SIG-M5 (cell line): ENCODE results near the gene ZNF213.

Source experiments
- DNase-seq: peaks from one replicate; lab custom pipeline; 2025; lab: John Stamatoyannopoulos, UW

ZNF213 gene

GRCh38 chr16:3101018-3101840 lies 33.6 kb upstream of the ZNF213 start:
- DNase-seq: no peak

- DNase-seq: no peak
These were observed 32.9 kb upstream of the ZNF213 start for GRCh38 chr16:3101841-3102470.

GRCh38 chr16:3106205-3106928 lies 28.5 kb upstream of the ZNF213 start:
- DNase-seq: no peak

- DNase-seq: no peak
These were observed 22.6 kb upstream of the ZNF213 start, which contains the start of gene ZNF205 for GRCh38 chr16:3112058-3112880. Gene ZNF205, plus strand, starts transcription at chr16:3112586. Its CDS starts 845 bp downstream, at chr16:3113431.

GRCh38 chr16:3112881-3113574 lies 21.8 kb upstream of the ZNF213 start:
- no peak for DNase-seq

GRCh38 chr16:3113765-3114479 lies 20.9 kb upstream of the ZNF213 start:
- DNase-seq: no peak

- no peak for DNase-seq
These were observed 19.8 kb upstream of the ZNF213 start for GRCh38 chr16:3115003-3115402.

- DNase-seq: no peak
These were observed 19.3 kb upstream of the ZNF213 start for GRCh38 chr16:3115561-3115960.

GRCh38 chr16:3118204-3118790 lies 16.5 kb upstream of the ZNF213 start:
- DNase-seq: no peak

GRCh38 chr16:3118846-3119245 lies 16.0 kb upstream of the ZNF213 start:
- no peak for DNase-seq

GRCh38 chr16:3119286-3119685 lies 15.5 kb upstream of the ZNF213 start:
- no peak for DNase-seq

- DNase-seq: no peak
These were observed 15.0 kb upstream of the ZNF213 start for GRCh38 chr16:3119701-3120408.

- DNase-seq: no peak
These were observed 14.4 kb upstream of the ZNF213 start for GRCh38 chr16:3120435-3120834.

- no peak for DNase-seq
These were observed 12.9 kb upstream of the ZNF213 start for GRCh38 chr16:3121851-3122467.

- DNase-seq: no peak
These were observed 11.8 kb upstream of the ZNF213 start for GRCh38 chr16:3122926-3123570.

- peak; percentile 42 for DNase-seq
These were observed 10.6 kb upstream of the ZNF213 start for GRCh38 chr16:3123986-3124886.

GRCh38 chr16:3127745-3128144 lies 7.1 kb upstream of the ZNF213 start:
- no peak for DNase-seq
